GM18858 (cell line): Measurements from ENCODE around the gene RETREG3.
"Not testable (repeated sequence)": the region's sequence is repeated elsewhere in the genome, so short reads cannot be mapped to it uniquely, and the experiment has no call there.

ENCODE experiments used
- ATAC-seq: cut with Tn5 transposase; IDR thresholded peaks from one replicate; pipeline ENCODE4 v1.9.1; 2021; ENCODE audit not compliant: unreplicated experiment

Gene RETREG3

GRCh38 chr17:42609182-42609813, at the start of gene RETREG3, which contains the start of gene TUBG1:
Gene RETREG3, minus strand, starts transcription at chr17:42609374. Its CDS starts 50 bp downstream, at chr17:42609324.
Gene TUBG1, plus strand, starts transcription at chr17:42609683. Its CDS starts 55 bp downstream, at chr17:42609738.
- peak; percentile 74 for ATAC-seq

GRCh38 chr17:42657824-42658588, 48.8 kb upstream of the RETREG3 start:
- ATAC-seq, result no peak

- no peak for ATAC-seq
These were observed 46.4 kb upstream of the RETREG3 start for GRCh38 chr17:42655528-42655927.

GRCh38 chr17:42653179-42654124, 44.3 kb upstream of the RETREG3 start:
- ATAC-seq, result no peak

DNA sequence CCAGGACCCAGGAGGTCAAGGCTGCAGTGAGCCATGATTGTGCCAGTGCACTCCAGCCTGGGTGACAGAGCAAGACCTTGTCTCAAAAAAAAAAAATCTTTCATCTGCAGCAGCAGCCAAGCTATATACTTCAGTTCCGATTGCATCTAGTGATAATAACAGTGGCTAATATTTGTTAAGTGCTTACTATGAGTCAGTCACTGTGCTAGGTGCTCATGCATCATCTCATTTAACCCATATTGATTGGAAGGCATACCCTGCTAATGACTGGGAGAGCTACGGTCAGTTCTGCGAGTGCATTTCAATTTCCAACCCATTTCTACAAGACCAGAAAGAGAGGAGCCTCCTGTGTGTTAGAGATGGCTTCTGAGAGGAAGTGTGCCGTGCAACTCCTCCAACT, 42.2 kb upstream of the RETREG3 start:
- ATAC-seq, result no peak

DNA sequence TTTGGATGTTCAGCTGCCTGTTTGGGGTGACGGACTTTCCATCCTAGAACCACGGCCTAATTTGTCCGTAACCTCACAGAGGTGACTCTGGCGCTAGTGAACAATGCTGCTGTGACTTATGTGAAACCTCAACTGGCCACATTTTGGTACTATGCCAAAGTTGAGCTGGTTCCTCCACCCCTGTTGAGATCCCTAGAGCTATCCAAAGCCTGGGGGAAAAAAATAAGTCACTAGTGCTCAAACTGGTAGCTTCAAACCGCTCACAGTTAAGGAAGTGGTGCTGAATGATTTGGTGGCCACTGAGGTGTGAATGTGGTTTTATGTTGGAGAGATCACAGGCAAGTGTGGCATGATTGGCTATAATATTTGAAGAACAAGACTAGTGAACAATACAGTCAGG, 38.6 kb upstream of the RETREG3 start:
- no peak for ATAC-seq

DNA sequence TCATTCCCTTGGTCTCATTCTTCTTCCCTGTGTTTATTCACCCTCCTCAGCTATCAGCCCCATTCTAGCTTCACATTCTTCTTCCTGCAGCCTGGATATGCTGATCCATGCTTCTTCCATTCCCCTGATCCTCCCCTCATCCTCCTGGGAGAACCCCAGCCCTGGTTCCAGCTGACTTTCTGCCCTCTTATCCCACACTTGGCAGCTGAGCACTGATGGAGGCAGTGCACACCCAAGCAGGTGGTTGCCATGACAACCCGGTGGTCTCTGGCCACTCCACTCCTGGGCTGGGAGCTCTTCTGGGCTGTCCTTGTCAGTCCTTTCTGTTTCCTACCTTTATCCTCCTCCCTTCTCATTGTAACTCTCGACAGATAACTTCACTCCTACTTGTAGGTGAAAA, 33.2 kb upstream of the RETREG3 start:
- no peak for ATAC-seq

DNA sequence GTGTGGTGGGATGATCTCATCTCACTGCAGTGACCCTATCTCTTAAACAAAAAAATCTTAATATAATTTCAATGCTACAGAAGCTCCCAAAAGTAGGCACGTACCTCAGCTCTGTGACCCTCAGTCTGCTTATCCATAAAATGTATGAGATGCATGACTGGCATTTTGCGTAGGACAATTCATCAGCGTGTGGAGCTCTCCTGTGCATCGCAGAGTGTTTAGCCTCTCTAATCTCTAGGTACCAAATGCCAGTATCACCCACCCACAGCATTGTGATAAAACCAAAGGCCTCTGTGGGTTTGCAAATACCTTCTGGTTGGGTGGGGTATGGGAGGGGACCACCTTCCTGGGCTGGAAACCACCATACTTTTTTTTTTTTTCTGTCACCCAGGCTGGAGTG, 30.9 kb upstream of the RETREG3 start:
- ATAC-seq, result no peak

GRCh38 chr17:42639525-42640113, 30.4 kb upstream of the RETREG3 start:
- ATAC-seq, result no peak

DNA sequence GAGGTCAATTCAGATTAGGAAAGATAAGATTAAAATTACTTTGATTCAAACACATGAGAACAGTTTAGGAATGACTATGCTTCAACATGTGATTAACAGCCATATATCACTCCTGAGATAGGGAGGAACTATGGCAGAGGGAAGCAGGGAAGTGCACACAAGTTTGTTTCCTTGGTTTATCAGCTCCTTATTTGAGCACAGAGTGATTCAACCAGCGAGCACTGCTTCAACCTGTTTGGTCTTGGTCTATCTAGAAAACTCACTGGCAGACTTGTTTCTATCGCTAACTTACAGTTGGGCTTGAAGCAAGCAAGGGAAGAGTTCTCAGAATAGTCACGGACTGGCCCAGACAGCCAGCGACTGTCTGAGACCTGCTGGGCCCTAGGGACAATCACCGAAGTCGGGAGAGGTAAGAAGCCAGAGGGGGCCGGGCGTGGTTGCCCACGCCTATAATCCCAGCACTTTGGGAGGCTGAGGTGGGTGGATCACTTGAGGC, 23.8 kb upstream of the RETREG3 start:
- no peak for ATAC-seq

DNA sequence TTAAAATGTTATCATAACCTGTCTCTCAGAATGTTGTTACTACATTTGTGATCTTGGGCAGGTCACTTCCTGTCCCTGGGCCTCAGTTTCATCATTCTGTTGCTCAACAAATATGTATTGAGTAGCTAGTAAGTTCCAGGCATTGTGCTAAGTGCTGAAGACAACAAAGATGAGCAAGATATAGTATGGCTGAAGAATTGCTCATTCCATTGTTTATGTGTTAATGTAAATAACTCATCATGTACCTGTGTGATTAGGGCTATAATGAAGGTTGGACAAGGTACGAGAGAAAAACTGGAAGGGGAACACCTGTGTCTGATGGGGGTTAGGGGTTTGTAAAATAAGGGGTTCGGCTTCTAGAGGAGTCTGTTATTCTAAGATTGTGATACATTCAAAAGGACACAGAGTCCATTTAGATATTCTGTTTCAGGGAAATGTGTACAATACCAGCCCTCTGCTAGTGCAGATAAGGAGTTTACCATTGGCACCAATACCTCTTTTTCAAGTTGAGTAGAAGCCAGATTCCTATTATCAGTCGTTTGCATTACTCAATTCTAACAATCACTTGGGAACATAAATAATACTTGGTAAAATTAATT, 20.3 kb upstream of the RETREG3 start:
- no peak for ATAC-seq

DNA sequence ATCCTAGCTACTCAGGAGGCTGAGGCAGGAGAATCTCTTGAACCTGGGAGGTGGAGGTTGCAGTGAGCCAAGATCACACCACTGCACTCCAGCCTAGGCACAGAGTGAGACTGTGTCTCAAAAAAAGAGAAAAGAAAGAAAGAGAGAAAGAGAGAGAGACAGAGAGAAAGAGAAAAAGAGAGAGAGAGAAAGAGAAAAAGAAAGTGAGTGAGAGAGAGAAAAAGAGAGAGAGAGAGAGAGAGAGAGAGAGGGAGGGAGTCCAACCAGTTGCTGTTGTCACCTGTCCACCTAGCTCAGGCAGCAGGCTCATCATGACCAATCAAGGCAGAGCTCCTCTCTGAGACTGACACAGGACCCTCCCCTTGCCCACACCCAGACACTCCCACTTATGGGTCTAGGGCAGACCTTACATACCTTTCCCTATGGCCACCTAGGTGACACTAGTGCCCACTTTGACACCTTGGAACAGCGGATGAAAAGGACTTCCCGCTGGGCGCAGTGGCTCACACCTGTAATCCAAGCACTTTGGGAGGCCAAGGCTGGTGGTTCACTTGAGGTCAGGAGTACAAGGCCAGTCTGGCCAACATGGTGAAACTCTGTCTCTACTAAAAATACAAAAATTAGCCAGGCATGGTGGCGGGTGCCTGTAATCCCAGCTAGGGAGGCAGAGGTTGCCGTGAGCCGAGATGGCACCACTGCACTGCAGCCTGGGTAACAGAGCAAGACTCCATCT, 18.0 kb upstream of the RETREG3 start:
- not testable (repeated sequence) for ATAC-seq

- no peak for ATAC-seq
These were observed 14.8 kb upstream of the RETREG3 start for GRCh38 chr17:42623732-42624596.

DNA sequence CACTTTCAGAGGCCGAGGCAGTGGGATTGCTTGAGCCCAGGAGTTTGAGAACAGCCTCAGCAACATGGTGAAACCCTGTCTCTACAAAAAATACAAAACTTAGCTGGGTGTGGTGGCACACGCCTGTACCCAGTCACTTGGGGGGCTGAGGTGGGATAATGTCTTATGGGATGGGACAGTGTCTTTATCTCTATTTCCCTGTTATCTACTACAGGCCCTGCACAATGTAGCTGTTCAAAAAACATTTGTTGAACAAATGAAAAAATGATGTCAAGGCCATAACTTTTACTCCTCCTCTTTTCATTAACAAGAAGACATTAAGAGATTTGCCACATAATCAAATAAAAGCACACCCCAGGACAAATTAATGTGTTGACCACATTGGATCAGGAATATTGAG, 14.1 kb upstream of the RETREG3 start:
- no peak for ATAC-seq

DNA sequence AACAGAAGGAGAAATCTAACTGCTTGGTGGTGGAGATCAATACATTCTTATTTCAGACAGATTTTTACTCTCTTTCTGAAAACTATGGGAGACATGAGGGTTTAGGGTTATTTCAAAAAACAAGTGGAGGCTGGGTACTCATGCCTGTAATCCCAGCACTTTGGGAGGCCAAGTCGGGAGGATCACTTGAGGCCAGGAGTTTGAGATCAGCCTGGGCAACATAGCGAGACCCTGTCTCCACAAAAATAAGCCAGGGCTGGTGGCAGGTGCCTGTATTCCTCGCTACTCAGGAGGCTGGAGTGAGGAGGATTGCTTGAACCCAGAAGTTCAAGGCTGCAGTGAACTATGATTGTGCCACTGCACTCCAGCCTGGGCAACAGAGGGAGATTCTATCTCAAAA, 12.8 kb upstream of the RETREG3 start:
- not testable (repeated sequence) for ATAC-seq

GRCh38 chr17:42618442-42619150, 9.4 kb upstream of the RETREG3 start:
- peak; percentile 55 for ATAC-seq

- no peak for ATAC-seq
These were observed 8.8 kb upstream of the RETREG3 start for GRCh38 chr17:42617956-42618431.

DNA sequence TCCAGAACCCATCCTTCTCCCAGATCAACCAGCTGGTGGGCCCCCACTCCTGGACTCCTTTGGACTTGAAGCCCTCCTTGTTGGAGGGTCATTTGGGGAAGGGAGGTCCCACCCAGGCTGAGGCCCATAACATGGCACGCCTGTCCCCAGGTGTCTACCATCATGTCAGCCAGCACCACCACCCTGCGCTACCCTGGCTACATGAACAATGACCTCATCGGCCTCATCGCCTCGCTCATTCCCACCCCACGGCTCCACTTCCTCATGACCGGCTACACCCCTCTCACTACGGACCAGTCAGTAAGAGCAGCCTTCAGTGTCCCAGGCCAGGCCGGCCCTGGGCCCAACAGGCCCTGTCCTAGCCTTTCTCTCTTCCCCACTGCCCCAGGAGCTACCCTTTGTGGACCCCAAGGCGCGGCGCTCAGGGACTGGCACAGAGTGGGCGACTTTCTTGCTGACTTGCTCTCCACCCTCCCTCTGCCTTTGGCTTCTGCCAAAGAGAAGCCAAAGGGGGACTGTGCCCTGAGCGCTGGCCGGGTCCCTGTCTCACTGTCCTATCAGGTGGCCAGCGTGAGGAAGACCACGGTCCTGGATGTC, 4.6 kb upstream of the RETREG3 start:
- ATAC-seq, result no peak
